Chondrocyte (in vitro differentiated cells): ENCODE measurements around the gene ADARB2. TPM values are rescaled to one million over a fixed set of nuclear protein-coding genes. Genes with fewer than 3 reads are reported as not detected.

ENCODE experiments used
- DNase-seq: peaks from one replicate; pipeline ENCODE4 v3.0.0; 2021; ENCODE audit warnings: mixed read lengths, low spot score
- H3K27ac Mint-ChIP-seq: one replicate; pipeline ENCODE4 v1.8.0; 2021; ENCODE audit warnings: mild to moderate bottlenecking, moderate library complexity, mixed read lengths; ENCODE audit not compliant: unreplicated experiment
- H3K27me3 Mint-ChIP-seq: 2 replicates; pipeline ENCODE4 v1.8.0; 2021; ENCODE audit warnings: low read depth, mixed read lengths
- H3K36me3 Mint-ChIP-seq: 2 replicates; pipeline ENCODE4 v1.8.0; 2021; ENCODE audit warnings: low read depth, mixed read lengths
- H3K4me1 Mint-ChIP-seq: 2 replicates; pipeline ENCODE4 v1.8.0; 2021; ENCODE audit warnings: low read depth, mild to moderate bottlenecking, mixed read lengths
- H3K4me3 Mint-ChIP-seq: one replicate; pipeline ENCODE4 v1.8.0; 2021; ENCODE audit warnings: mild to moderate bottlenecking, moderate library complexity, mixed read lengths; ENCODE audit not compliant: unreplicated experiment
- H3K9me3 Mint-ChIP-seq: 2 replicates; pipeline ENCODE4 v1.8.0; 2021; ENCODE audit warnings: low read depth, mixed read lengths
- total RNA-seq: library from RNA; stranded (reverse); gene quantifications from 3 replicates; pipeline ENCODE4 v1.2.1, GENCODE V29; 2021
- TF ChIP-seq, protein P1 (sequence below): fragments of 200-600 bp; sonication (generic); IDR thresholded peaks from 2 replicates; pipeline ENCODE4 v1.5.0; 2021; ENCODE audit warnings: antibody characterized with exemption, mild to moderate bottlenecking, moderate library complexity

The ADARB2 gene
- total RNA-seq, 1 donor from 2014 or later: 3.3 TPM

DNA sequence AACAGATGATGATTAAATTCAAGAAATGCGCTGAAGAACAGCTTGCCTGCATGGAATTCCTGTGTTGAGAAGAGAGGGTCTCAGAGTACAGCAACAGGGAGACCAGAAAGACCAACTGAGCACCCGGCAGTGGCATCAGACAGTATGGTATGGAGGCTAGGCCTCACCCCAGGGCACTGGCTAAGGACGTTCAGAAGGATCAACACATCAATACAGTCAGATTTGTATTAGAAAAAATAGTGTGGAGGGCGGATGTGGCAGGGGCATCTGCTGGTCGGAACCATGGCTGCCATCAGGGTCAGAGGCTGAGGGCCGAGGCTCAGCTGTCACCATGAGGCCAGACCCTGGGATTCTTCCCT lies 142.1 kb downstream of the ADARB2 start:
- peaks cover 5% of the 10 kb centered on the region for H3K27me3 Mint-ChIP-seq
- H3K9me3 Mint-ChIP-seq: no peaks in the 10 kb centered on the region
- TF ChIP-seq, protein P1, sequence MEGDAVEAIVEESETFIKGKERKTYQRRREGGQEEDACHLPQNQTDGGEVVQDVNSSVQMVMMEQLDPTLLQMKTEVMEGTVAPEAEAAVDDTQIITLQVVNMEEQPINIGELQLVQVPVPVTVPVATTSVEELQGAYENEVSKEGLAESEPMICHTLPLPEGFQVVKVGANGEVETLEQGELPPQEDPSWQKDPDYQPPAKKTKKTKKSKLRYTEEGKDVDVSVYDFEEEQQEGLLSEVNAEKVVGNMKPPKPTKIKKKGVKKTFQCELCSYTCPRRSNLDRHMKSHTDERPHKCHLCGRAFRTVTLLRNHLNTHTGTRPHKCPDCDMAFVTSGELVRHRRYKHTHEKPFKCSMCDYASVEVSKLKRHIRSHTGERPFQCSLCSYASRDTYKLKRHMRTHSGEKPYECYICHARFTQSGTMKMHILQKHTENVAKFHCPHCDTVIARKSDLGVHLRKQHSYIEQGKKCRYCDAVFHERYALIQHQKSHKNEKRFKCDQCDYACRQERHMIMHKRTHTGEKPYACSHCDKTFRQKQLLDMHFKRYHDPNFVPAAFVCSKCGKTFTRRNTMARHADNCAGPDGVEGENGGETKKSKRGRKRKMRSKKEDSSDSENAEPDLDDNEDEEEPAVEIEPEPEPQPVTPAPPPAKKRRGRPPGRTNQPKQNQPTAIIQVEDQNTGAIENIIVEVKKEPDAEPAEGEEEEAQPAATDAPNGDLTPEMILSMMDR: no peak
- no peaks in the 10 kb centered on the region for H3K36me3 Mint-ChIP-seq
- H3K27ac Mint-ChIP-seq: no peak overlapping the region
- H3K4me3 Mint-ChIP-seq: no peak overlapping the region
- DNase-seq: no peak
- no peaks in the 10 kb centered on the region for H3K4me1 Mint-ChIP-seq

GRCh38 chr10:1594372-1595241 lies 142.7 kb downstream of the ADARB2 start:
- Mint-ChIP-seq H3K4me1 (no peaks in the 10 kb centered on the region), H3K9me3 (no peaks in the 10 kb centered on the region), H3K27ac (no peak overlapping the region), H3K36me3 (no peaks in the 10 kb centered on the region), H3K27me3 (peaks cover 5% of the 10 kb centered on the region), H3K4me3 (no peak overlapping the region)
- TF ChIP-seq, protein P1: no peak
- no peak for DNase-seq

DNA sequence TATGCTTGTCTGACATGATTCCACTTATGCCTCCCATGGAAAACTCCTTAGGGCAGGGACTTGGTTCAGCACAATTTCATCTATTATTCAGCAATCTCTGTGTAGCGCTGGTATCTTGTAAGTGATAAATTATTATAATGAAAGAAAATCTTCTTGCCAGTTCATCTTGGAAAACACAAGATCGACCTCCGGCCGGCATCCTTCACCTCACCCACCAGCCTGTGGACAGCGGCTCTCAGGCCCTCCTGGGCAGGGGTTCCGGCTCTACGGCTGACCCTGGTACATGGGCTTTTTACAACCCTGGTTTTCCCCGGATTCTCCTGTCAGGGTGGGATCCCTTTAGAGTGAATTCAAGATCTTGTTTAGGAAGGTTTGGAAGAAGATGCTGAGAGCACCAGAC lies 145.6 kb downstream of the ADARB2 start:
- H3K27me3 Mint-ChIP-seq: peaks cover 5% of the 10 kb centered on the region
- no peak for DNase-seq
- H3K36me3 Mint-ChIP-seq: no peaks in the 10 kb centered on the region
- H3K27ac Mint-ChIP-seq: no peak overlapping the region
- H3K4me1 Mint-ChIP-seq: no peaks in the 10 kb centered on the region
- H3K9me3 Mint-ChIP-seq: peaks cover 8% of the 10 kb centered on the region
- H3K4me3 Mint-ChIP-seq: no peak overlapping the region
- TF ChIP-seq, protein P1: no peak

GRCh38 chr10:1591045-1591444 lies 146.3 kb downstream of the ADARB2 start:
- Mint-ChIP-seq H3K27me3 (peaks cover 5% of the 10 kb centered on the region), H3K36me3 (no peaks in the 10 kb centered on the region), H3K4me1 (no peaks in the 10 kb centered on the region), H3K4me3 (no peak overlapping the region), H3K9me3 (peaks cover 8% of the 10 kb centered on the region), H3K27ac (no peak overlapping the region)
- TF ChIP-seq, protein P1: no peak
- DNase-seq: no peak

DNA sequence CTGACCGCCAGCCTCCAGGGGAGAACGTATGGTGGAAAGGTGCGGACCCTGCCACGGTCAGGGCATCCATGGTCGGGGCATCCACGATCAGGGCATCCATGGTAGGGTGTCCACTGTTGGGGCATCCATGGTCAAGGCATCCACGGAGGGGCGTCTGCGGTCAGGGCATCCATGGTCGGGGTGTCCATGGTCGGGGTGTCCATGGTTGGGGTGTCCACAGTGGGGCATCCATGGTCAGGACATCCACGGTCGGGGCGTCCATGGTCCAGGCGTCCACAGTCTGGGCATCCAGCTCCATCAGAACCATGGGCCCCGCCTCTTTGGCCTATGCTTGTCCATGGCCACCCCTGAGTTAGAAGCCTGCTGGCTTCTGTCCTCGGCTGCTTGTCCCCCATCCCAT lies 148.1 kb downstream of the ADARB2 start:
- peak; percentile 82 for DNase-seq
- Mint-ChIP-seq H3K4me1 (no peaks in the 10 kb centered on the region), H3K36me3 (no peaks in the 10 kb centered on the region), H3K9me3 (peaks cover 8% of the 10 kb centered on the region), H3K27ac (no peak overlapping the region), H3K4me3 (no peak overlapping the region), H3K27me3 (peaks cover 8% of the 10 kb centered on the region)
- TF ChIP-seq, protein P1: no peak
